GM23338 (cell line): Measurements from ENCODE around the gene DTD1. TPM values are rescaled to one million over a fixed set of nuclear protein-coding genes. Genes with fewer than 3 reads are reported as not detected.

Experiments
- ATAC-seq: fragments of 200-7000 bp; cut with Tn5 transposase; 3 replicates; pipeline ENCODE4 v1.9.1; 2020
- DNase-seq: peaks from one replicate; pipeline ENCODE4 v3.0.0-alpha.2; 2015; ENCODE audit warnings: low spot score
- H2AFZ ChIP-seq: fragments of 200-600 bp; sonication (generic); 2 replicates; pipeline ENCODE4 v1.8.0; 2016; ENCODE audit warnings: antibody characterized with exemption, mild to moderate bottlenecking, moderate library complexity
- H3F3A ChIP-seq: fragments of 200-600 bp; sonication (generic); replicated peaks from 2 replicates; pipeline ENCODE4 v1.8.0; 2017; ENCODE audit warnings: antibody characterized with exemption, mixed run types, low read depth
- H3K27ac ChIP-seq: fragments of 200-600 bp; sonication (generic); 2 replicates; pipeline ENCODE4 v1.6.1; 2016; ENCODE audit warnings: low read depth
- H3K27me3 ChIP-seq: fragments of 200-600 bp; sonication (generic); 2 replicates; pipeline ENCODE4 v1.8.0; 2016; ENCODE audit warnings: mild to moderate bottlenecking, mixed run types, moderate library complexity; ENCODE audit not compliant: insufficient read depth
- H3K36me3 ChIP-seq: fragments of 200-600 bp; sonication (generic); 2 replicates; pipeline ENCODE4 v1.8.0; 2016; ENCODE audit warnings: mild to moderate bottlenecking; ENCODE audit not compliant: insufficient read depth
- H3K4me1 ChIP-seq: fragments of 200-600 bp; sonication (generic); 2 replicates; pipeline ENCODE4 v1.8.0; 2016; ENCODE audit warnings: mild to moderate bottlenecking, moderate library complexity; ENCODE audit not compliant: insufficient read depth
- H3K4me2 ChIP-seq: fragments of 200-600 bp; sonication (generic); 2 replicates; pipeline ENCODE4 v1.7.1; 2017; ENCODE audit warnings: mixed run types
- H3K4me3 ChIP-seq: fragments of 200-600 bp; sonication (generic); 2 replicates; pipeline ENCODE4 v1.6.1; 2016; ENCODE audit warnings: mixed run types
- H3K79me2 ChIP-seq: fragments of 200-600 bp; sonication (generic); replicated peaks from 2 replicates; pipeline ENCODE4 v1.8.0; 2017; ENCODE audit warnings: mild to moderate bottlenecking; ENCODE audit not compliant: insufficient read depth
- H3K9me2 ChIP-seq: fragments of 200-600 bp; sonication (generic); 2 replicates; pipeline ENCODE4 v1.8.0; 2017; ENCODE audit not compliant: insufficient read depth
- H4K20me1 ChIP-seq: fragments of 200-600 bp; sonication (generic); replicated peaks from 2 replicates; pipeline ENCODE4 v1.8.0; 2017; ENCODE audit warnings: mild to moderate bottlenecking; ENCODE audit not compliant: insufficient read depth
- H3K27ac Mint-ChIP-seq: 2 replicates; pipeline ENCODE4 v1.8.0; 2020; ENCODE audit warnings: inconsistent platforms, mild to moderate bottlenecking, moderate library complexity, mixed read lengths
- H3K27me3 Mint-ChIP-seq: 3 replicates; pipeline ENCODE4 v1.8.0; 2022; ENCODE audit warnings: low read depth, mild to moderate bottlenecking, moderate library complexity, mixed read lengths, inconsistent platforms; ENCODE audit not compliant: insufficient read depth, poor library complexity
- H3K36me3 Mint-ChIP-seq: 3 replicates; pipeline ENCODE4 v1.8.0; 2021; ENCODE audit warnings: low read depth, mild to moderate bottlenecking, inconsistent platforms, moderate library complexity, mixed read lengths
- H3K4me1 Mint-ChIP-seq: 3 replicates; pipeline ENCODE4 v1.8.0; 2020; ENCODE audit warnings: mild to moderate bottlenecking, inconsistent platforms, mixed read lengths
- H3K4me3 Mint-ChIP-seq: 3 replicates; pipeline ENCODE4 v1.8.0; 2021; ENCODE audit warnings: moderate library complexity, mild to moderate bottlenecking, inconsistent platforms, mixed read lengths
- H3K9me3 Mint-ChIP-seq: 3 replicates; pipeline ENCODE4 v1.8.0; 2020; ENCODE audit warnings: moderate library complexity, mild to moderate bottlenecking, inconsistent platforms, mixed read lengths
- CREB1 ChIP-seq: fragments of 250-450 bp; sonication (Bioruptor Pico); IDR thresholded peaks from 2 replicates; pipeline ENCODE4 v1.5.0; 2020; ENCODE audit warnings: low read depth, mild to moderate bottlenecking, moderate library complexity
- EZH2 ChIP-seq: fragments of 200-600 bp; sonication (generic); IDR thresholded peaks from one replicate; pipeline ENCODE4 v1.8.0; 2017; ENCODE audit warnings: antibody characterized with exemption, mild to moderate bottlenecking, low read depth; ENCODE audit not compliant: unreplicated experiment
- JUNB ChIP-seq: IDR thresholded peaks from one replicate; pipeline ENCODE4 v1.6.1; 2016; ENCODE audit warnings: antibody characterized with exemption; ENCODE audit not compliant: unreplicated experiment
- STAT1 ChIP-seq: IDR thresholded peaks from one replicate; pipeline ENCODE4 v1.6.1; 2016; ENCODE audit warnings: antibody characterized with exemption; ENCODE audit not compliant: unreplicated experiment
- ZNF114 ChIP-seq: fragments of 250-450 bp; sonication (Bioruptor Pico); IDR thresholded peaks from 2 replicates; pipeline ENCODE4 v1.5.0; 2020; ENCODE audit warnings: mild to moderate bottlenecking, moderate library complexity
- ZNF331 ChIP-seq: fragments of 250-450 bp; sonication (Bioruptor Pico); IDR thresholded peaks from 2 replicates; pipeline ENCODE4 v1.5.0; 2020; ENCODE audit warnings: low read depth, mild to moderate bottlenecking, moderate library complexity
- polyA plus RNA-seq: library from polyadenylated mRNA; unstranded; fragments of >200 nt; fragmentation: Nextera tagmentation; extraction: Ambion mirVana; gene quantifications from 2 replicates; pipeline ENCODE4 v1.2.1, GENCODE V29; 2016
- total RNA-seq: library from RNA; depleted of rRNA; stranded (reverse); fragments of >200 nt; shearing (Covaris generic); gene quantifications from 2 replicates; pipeline ENCODE4 v1.2.3, GENCODE V29; 2014
- TF ChIP-seq, protein P1 (sequence below), 2 experiments: fragments of 200-600 bp in 1 of 2; sonication (generic) in 1 of 2; conservative IDR thresholded peaks; 2 replicates each; pipeline versions ENCODE4 v1.5.1 to v1.6.1; 2016 to 2017; ENCODE audit warnings: antibody characterized with exemption in 2 of 2, low read depth in 2 of 2, mild to moderate bottlenecking in 2 of 2, moderate library complexity in 1 of 2
- TF ChIP-seq, protein P2 (sequence below): IDR thresholded peaks from 2 replicates; pipeline ENCODE4 v1.6.1; 2016; ENCODE audit warnings: antibody characterized with exemption
- TF ChIP-seq, protein P3 (sequence below): IDR thresholded peaks from one replicate; pipeline ENCODE4 v1.6.1; 2018; ENCODE audit warnings: antibody characterized with exemption; ENCODE audit not compliant: unreplicated experiment

The DTD1 gene
- total and polyA plus RNA-seq, 2 experiments from 2014 or later, result 69.8 to 74.0 TPM

DNA sequence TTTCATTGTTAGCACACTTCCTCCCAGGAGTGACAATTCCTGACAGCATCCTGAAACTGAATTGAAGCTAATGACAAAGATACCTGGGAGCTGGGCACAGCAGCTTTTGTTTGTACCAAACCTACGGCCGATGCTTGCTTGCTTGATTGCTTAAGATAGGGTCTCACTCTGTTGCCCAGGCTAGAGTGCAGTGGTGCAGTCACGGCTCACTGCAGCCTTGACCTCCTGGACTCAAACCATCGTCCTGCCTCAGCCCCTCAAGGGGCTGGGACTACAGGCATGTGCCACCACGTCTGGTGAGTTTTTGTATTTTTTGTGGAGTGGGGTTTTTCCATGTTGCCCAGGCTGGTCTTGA is 141.0 kb downstream of the DTD1 start (continued):
- TF ChIP-seq JUNB, result no peak
- TF ChIP-seq, protein P1, sequence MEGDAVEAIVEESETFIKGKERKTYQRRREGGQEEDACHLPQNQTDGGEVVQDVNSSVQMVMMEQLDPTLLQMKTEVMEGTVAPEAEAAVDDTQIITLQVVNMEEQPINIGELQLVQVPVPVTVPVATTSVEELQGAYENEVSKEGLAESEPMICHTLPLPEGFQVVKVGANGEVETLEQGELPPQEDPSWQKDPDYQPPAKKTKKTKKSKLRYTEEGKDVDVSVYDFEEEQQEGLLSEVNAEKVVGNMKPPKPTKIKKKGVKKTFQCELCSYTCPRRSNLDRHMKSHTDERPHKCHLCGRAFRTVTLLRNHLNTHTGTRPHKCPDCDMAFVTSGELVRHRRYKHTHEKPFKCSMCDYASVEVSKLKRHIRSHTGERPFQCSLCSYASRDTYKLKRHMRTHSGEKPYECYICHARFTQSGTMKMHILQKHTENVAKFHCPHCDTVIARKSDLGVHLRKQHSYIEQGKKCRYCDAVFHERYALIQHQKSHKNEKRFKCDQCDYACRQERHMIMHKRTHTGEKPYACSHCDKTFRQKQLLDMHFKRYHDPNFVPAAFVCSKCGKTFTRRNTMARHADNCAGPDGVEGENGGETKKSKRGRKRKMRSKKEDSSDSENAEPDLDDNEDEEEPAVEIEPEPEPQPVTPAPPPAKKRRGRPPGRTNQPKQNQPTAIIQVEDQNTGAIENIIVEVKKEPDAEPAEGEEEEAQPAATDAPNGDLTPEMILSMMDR (conservative IDR thresholded peaks at IDR 0.05; ENCODE audit: low read depth in 2 of 2), result no peak
- no peak for TF ChIP-seq CREB1 (CRISPR knock-in tag)
- TF ChIP-seq, protein P2, sequence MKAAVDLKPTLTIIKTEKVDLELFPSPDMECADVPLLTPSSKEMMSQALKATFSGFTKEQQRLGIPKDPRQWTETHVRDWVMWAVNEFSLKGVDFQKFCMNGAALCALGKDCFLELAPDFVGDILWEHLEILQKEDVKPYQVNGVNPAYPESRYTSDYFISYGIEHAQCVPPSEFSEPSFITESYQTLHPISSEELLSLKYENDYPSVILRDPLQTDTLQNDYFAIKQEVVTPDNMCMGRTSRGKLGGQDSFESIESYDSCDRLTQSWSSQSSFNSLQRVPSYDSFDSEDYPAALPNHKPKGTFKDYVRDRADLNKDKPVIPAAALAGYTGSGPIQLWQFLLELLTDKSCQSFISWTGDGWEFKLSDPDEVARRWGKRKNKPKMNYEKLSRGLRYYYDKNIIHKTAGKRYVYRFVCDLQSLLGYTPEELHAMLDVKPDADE, result no peak

DNA sequence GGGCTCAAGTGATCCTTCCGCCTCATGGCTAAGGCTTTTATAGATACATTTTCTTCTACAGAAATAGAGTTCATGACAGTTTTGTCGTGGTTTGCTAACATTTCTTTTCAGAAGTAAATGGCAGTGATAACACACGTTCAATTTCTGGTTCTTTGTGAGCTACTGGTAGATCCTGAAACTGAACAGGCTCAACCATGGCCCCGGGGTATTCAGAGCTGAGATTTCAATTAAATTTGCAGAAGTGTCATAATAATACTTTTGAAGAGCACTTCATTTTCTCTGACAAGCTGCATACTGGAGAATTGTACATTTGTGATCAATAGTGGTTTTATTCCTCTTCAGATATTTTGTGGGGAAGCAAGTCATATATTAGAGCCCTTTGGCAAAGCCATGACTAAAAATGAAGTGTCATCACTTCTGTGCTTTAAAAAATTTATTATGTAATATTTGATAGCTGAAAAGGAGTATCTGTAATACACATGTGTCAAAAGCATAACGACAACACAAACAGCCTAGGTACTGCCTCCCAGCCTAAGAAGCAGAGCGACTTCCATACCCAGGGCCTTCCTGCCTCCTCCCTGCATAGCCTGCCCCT is 141.5 kb downstream of the DTD1 start:
- H3F3A ChIP-seq, result no peaks in the 10 kb centered on the region
- H3K4me3 Mint-ChIP-seq, result no peak overlapping the region
- no peaks in the 10 kb centered on the region for H3K27me3 ChIP-seq
- no peak overlapping the region for H3K4me3 ChIP-seq
- no peak overlapping the region for H3K27ac ChIP-seq
- no peak overlapping the region for H3K27ac Mint-ChIP-seq
- no peak for DNase-seq
- no peak overlapping the region for H3K4me2 ChIP-seq
- H3K36me3 Mint-ChIP-seq, result no peaks in the 10 kb centered on the region
- TF ChIP-seq, protein P2, result no peak
- TF ChIP-seq, protein P3, sequence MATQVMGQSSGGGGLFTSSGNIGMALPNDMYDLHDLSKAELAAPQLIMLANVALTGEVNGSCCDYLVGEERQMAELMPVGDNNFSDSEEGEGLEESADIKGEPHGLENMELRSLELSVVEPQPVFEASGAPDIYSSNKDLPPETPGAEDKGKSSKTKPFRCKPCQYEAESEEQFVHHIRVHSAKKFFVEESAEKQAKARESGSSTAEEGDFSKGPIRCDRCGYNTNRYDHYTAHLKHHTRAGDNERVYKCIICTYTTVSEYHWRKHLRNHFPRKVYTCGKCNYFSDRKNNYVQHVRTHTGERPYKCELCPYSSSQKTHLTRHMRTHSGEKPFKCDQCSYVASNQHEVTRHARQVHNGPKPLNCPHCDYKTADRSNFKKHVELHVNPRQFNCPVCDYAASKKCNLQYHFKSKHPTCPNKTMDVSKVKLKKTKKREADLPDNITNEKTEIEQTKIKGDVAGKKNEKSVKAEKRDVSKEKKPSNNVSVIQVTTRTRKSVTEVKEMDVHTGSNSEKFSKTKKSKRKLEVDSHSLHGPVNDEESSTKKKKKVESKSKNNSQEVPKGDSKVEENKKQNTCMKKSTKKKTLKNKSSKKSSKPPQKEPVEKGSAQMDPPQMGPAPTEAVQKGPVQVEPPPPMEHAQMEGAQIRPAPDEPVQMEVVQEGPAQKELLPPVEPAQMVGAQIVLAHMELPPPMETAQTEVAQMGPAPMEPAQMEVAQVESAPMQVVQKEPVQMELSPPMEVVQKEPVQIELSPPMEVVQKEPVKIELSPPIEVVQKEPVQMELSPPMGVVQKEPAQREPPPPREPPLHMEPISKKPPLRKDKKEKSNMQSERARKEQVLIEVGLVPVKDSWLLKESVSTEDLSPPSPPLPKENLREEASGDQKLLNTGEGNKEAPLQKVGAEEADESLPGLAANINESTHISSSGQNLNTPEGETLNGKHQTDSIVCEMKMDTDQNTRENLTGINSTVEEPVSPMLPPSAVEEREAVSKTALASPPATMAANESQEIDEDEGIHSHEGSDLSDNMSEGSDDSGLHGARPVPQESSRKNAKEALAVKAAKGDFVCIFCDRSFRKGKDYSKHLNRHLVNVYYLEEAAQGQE, result no peak
- TF ChIP-seq ZNF114 (CRISPR knock-in tag), result no peak
- no peak for TF ChIP-seq STAT1
- TF ChIP-seq ZNF331 (CRISPR knock-in tag), result no peak
- TF ChIP-seq EZH2, result no peak
- ATAC-seq, result no peak
- no peaks in the 10 kb centered on the region; the same call in 2 of the 3 replicates for H3K9me3 Mint-ChIP-seq
- H3K4me1 ChIP-seq, result no peaks in the 10 kb centered on the region
- H3K4me1 Mint-ChIP-seq, result peaks cover 32% of the 10 kb centered on the region; the same call in 2 of the 3 replicates
- H4K20me1 ChIP-seq, result no peaks in the 10 kb centered on the region; the same call in 1 of the 2 replicates
- H2AFZ ChIP-seq, result no peak overlapping the region
- no peaks in the 10 kb centered on the region for H3K79me2 ChIP-seq
- no peaks in the 10 kb centered on the region for H3K9me2 ChIP-seq
- H3K27me3 Mint-ChIP-seq, result peaks cover 2% of the 10 kb centered on the region
- H3K36me3 ChIP-seq, result no peaks in the 10 kb centered on the region
